H9 (cell line): Measurements from ENCODE around the gene PITPNB. TPM values are rescaled to one million over a fixed set of nuclear protein-coding genes. Genes with fewer than 3 reads are reported as not detected.

ENCODE experiments used
- DNase-seq: peaks from one replicate; pipeline ENCODE4 v3.0.0-alpha.2; 2017
- H2AFZ ChIP-seq: one replicate; pipeline ENCODE4 v1.6.1; 2013; ENCODE audit warnings: mild to moderate bottlenecking, low read length, control low read depth, moderate library complexity
- H2AK5ac ChIP-seq: 2 replicates; pipeline ENCODE4 v1.6.1; 2013; ENCODE audit warnings: low read length, control low read depth, mixed read lengths; ENCODE audit not compliant: insufficient read length
- H2BK120ac ChIP-seq: one replicate; pipeline ENCODE4 v1.6.1; 2013; ENCODE audit warnings: low read depth, mild to moderate bottlenecking, low read length, control low read depth, inconsistent platforms; ENCODE audit not compliant: poor library complexity, severe bottlenecking
- H2BK12ac ChIP-seq: 2 replicates; pipeline ENCODE4 v1.6.1; 2013; ENCODE audit warnings: low read length, control low read depth, mixed read lengths, low read depth; ENCODE audit not compliant: insufficient read length
- H2BK15ac ChIP-seq: 2 replicates; pipeline ENCODE4 v1.6.1; 2013; ENCODE audit warnings: low read depth, low read length, control low read depth
- H2BK20ac ChIP-seq: one replicate; pipeline ENCODE4 v1.6.1; 2013; ENCODE audit warnings: low read depth, mild to moderate bottlenecking, low read length, control low read depth, inconsistent platforms; ENCODE audit not compliant: poor library complexity, severe bottlenecking
- H2BK5ac ChIP-seq: 2 replicates; pipeline ENCODE4 v1.6.1; 2013; ENCODE audit warnings: low read length, control low read depth, mixed read lengths; ENCODE audit not compliant: insufficient read length
- H3K14ac ChIP-seq: 2 replicates; pipeline ENCODE4 v1.6.1; 2013; ENCODE audit warnings: low read length, control low read depth; ENCODE audit not compliant: insufficient read depth
- H3K18ac ChIP-seq: 2 replicates; pipeline ENCODE4 v1.6.1; 2013; ENCODE audit warnings: low read depth, mild to moderate bottlenecking, mixed read lengths, low read length, control low read depth; ENCODE audit not compliant: insufficient read length
- H3K23ac ChIP-seq: 2 replicates; pipeline ENCODE4 v1.6.1; 2013; ENCODE audit warnings: low read length, control low read depth, mixed read lengths, low read depth; ENCODE audit not compliant: insufficient read length
- H3K23me2 ChIP-seq: 2 replicates; pipeline ENCODE4 v1.6.1; 2013; ENCODE audit warnings: low read depth, mild to moderate bottlenecking, mixed read lengths, low read length, control low read depth; ENCODE audit not compliant: insufficient read length, poor library complexity, severe bottlenecking
- H3K27ac ChIP-seq: 2 replicates; pipeline ENCODE4 v1.5.1; 2013; ENCODE audit warnings: low read length, control low read depth, mixed read lengths, low read depth; ENCODE audit not compliant: insufficient read length
- H3K27me3 ChIP-seq: 2 replicates; pipeline ENCODE4 v1.6.1; 2013; ENCODE audit warnings: low read length, control low read depth, inconsistent platforms; ENCODE audit not compliant: insufficient read depth
- H3K4ac ChIP-seq: 2 replicates; pipeline ENCODE4 v1.6.1; 2013; ENCODE audit warnings: low read depth, mild to moderate bottlenecking, control low read depth, inconsistent platforms, low read length, moderate library complexity
- H3K4me1 ChIP-seq: 2 replicates; pipeline ENCODE4 v1.6.1; 2013; ENCODE audit warnings: low read length, control low read depth, inconsistent platforms; ENCODE audit not compliant: insufficient read depth
- H3K4me2 ChIP-seq: 2 replicates; pipeline ENCODE4 v1.6.1; 2013; ENCODE audit warnings: low read length, control low read depth, mixed read lengths; ENCODE audit not compliant: insufficient read length, insufficient read depth
- H3K56ac ChIP-seq: 2 replicates; pipeline ENCODE4 v1.6.1; 2013; ENCODE audit warnings: low read depth, mild to moderate bottlenecking, mixed read lengths, low read length, control low read depth; ENCODE audit not compliant: insufficient read length
- H3K79me1 ChIP-seq: 2 replicates; pipeline ENCODE4 v1.6.1; 2013; ENCODE audit warnings: low read depth, mild to moderate bottlenecking, moderate library complexity, low read length, control low read depth, inconsistent platforms; ENCODE audit not compliant: insufficient read depth, poor library complexity, severe bottlenecking
- H3K79me2 ChIP-seq: 2 replicates; pipeline ENCODE4 v1.6.1; 2013; ENCODE audit warnings: low read length, control low read depth, inconsistent platforms; ENCODE audit not compliant: insufficient read depth
- H3K9ac ChIP-seq: 2 replicates; pipeline ENCODE4 v1.6.1; 2013; ENCODE audit warnings: low read length, control low read depth, mixed read lengths; ENCODE audit not compliant: insufficient read length; ENCODE audit errors: extremely low read depth
- H3K9me3 ChIP-seq: one replicate; pipeline ENCODE4 v1.6.1; 2013; ENCODE audit warnings: low read depth, low read length, inconsistent platforms; ENCODE audit not compliant: control insufficient read depth
- H3T11ph ChIP-seq: one replicate; pipeline ENCODE4 v1.6.1; 2013; ENCODE audit warnings: mild to moderate bottlenecking, low read length, control low read depth, inconsistent platforms
- H4K20me1 ChIP-seq: one replicate; pipeline ENCODE4 v1.6.1; 2013; ENCODE audit not compliant: control insufficient read depth, insufficient read length, insufficient read depth
- H4K5ac ChIP-seq: 2 replicates; pipeline ENCODE4 v1.6.1; 2013; ENCODE audit warnings: low read depth, mild to moderate bottlenecking, mixed read lengths, low read length, control low read depth; ENCODE audit not compliant: insufficient read length
- H4K8ac ChIP-seq: replicated peaks from 2 replicates; pipeline ENCODE4 v1.6.1; 2013; ENCODE audit warnings: low read length, control low read depth, mixed read lengths, low read depth; ENCODE audit not compliant: insufficient read length
- H4K91ac ChIP-seq: 2 replicates; pipeline ENCODE4 v1.6.1; 2013; ENCODE audit warnings: low read depth, mild to moderate bottlenecking, moderate library complexity, mixed read lengths, low read length, control low read depth; ENCODE audit not compliant: insufficient read length
- H3K27ac Mint-ChIP-seq, 3 experiments: 2 replicates in 2 of 3; 3 replicates in 1 of 3; pipeline ENCODE4 v1.8.0; 2020 to 2021; ENCODE audit warnings: mixed read lengths in 3 of 3, mild to moderate bottlenecking in 1 of 3, moderate library complexity in 1 of 3
- H3K27me3 Mint-ChIP-seq: 2 replicates; pipeline ENCODE4 v1.8.0; 2021; ENCODE audit warnings: low read depth, mild to moderate bottlenecking, moderate library complexity, mixed read lengths
- H3K36me3 Mint-ChIP-seq, 3 experiments: 2 replicates in 2 of 3; 3 replicates in 1 of 3; pipeline ENCODE4 v1.8.0; 2020 to 2021; ENCODE audit warnings: low read depth in 3 of 3, mixed read lengths in 3 of 3; ENCODE audit not compliant: insufficient read depth in 1 of 3
- H3K4me1 Mint-ChIP-seq, 2 experiments: 2 replicates each; pipeline ENCODE4 v1.8.0; 2020; ENCODE audit warnings: mixed read lengths in 2 of 2
- H3K4me3 Mint-ChIP-seq, 2 experiments: 2 replicates in 1 of 2; 3 replicates in 1 of 2; pipeline ENCODE4 v1.8.0; 2020 to 2021; ENCODE audit warnings: mild to moderate bottlenecking in 2 of 2, mixed read lengths in 2 of 2, moderate library complexity in 1 of 2
- H3K9me3 Mint-ChIP-seq, 2 experiments: 2 replicates in 1 of 2; 3 replicates in 1 of 2; pipeline ENCODE4 v1.8.0; 2020; ENCODE audit warnings: mild to moderate bottlenecking in 2 of 2, mixed read lengths in 2 of 2, moderate library complexity in 1 of 2
- WGBS: extraction: QIAGEN DNeasy Blood & Tissue Kit; methylation state at CpG from one replicate; pipeline ENCODE4 v1.1.7; 2013; ENCODE audit warnings: missing lambda C conversion rate, low lambda C conversion rate, mixed read lengths; ENCODE audit not compliant: insufficient read length; ENCODE audit errors: extremely low coverage; 5-methylcytosine and 5-hydroxymethylcytosine counted together
- total RNA-seq: library from RNA; stranded (reverse); gene quantifications from 2 replicates; pipeline ENCODE4 v1.2.1, GENCODE V29; 2021
- TF ChIP-seq, protein P1 (sequence below): fragments of 200-600 bp; sonication (generic); conservative IDR thresholded peaks from 3 replicates; pipeline ENCODE4 v1.8.0; 2021; ENCODE audit warnings: antibody characterized with exemption, mild to moderate bottlenecking

The PITPNB gene
- total RNA-seq, 1 experiment from 2014 or later, result 106 TPM

DNA sequence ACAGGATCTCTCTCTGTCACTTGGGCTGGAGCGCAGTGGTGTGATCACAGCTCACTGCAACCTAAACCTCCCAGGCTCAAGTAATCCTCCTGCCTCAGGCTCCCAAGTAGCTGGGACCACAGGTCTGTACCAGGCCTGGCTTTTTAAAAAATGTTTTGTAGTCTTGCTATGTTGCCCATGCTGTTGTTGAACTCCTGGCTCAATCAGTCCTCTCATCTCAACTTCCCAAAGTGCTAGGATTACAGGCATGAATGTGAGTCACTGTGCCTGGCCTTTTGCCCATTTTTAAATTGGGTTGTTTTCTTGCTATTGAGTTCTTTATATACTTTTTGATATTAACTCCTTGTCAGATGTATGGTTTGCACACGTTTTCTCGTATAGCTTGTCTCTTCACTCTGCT, 33.0 kb upstream of the PITPNB start:
- H4K5ac ChIP-seq, result no peak overlapping the region
- H3K27ac ChIP-seq, result no peak overlapping the region
- Mint-ChIP-seq H3K27me3 (no peaks in the 10 kb centered on the region), H3K4me1 (no peaks in the 10 kb centered on the region), H3K27ac (no peak overlapping the region), H3K9me3 (peaks cover 0 to 4% of the 10 kb centered on the region in 2 experiments; a peak in 2 of 5 replicates), H3K36me3 (peaks cover 0 to 4% (median 1%) of the 10 kb centered on the region in 3 experiments; a peak in 2 of 7 replicates), H3K4me3 (no peak overlapping the region)
- no peak overlapping the region for H3K56ac ChIP-seq
- no peaks in the 10 kb centered on the region for H3K27me3 ChIP-seq
- H2BK120ac ChIP-seq, result no peak overlapping the region
- no peaks in the 10 kb centered on the region for H3K79me2 ChIP-seq
- H2AK5ac ChIP-seq, result no peak overlapping the region
- TF ChIP-seq, protein P1, sequence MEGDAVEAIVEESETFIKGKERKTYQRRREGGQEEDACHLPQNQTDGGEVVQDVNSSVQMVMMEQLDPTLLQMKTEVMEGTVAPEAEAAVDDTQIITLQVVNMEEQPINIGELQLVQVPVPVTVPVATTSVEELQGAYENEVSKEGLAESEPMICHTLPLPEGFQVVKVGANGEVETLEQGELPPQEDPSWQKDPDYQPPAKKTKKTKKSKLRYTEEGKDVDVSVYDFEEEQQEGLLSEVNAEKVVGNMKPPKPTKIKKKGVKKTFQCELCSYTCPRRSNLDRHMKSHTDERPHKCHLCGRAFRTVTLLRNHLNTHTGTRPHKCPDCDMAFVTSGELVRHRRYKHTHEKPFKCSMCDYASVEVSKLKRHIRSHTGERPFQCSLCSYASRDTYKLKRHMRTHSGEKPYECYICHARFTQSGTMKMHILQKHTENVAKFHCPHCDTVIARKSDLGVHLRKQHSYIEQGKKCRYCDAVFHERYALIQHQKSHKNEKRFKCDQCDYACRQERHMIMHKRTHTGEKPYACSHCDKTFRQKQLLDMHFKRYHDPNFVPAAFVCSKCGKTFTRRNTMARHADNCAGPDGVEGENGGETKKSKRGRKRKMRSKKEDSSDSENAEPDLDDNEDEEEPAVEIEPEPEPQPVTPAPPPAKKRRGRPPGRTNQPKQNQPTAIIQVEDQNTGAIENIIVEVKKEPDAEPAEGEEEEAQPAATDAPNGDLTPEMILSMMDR, result no peak
- no peak overlapping the region for H3K4ac ChIP-seq
- H3K9me3 ChIP-seq, result no peaks in the 10 kb centered on the region
- WGBS, result no CpG with 5 or more reads among the region's 3 CpGs
- H2BK5ac ChIP-seq, result no peak overlapping the region
- no peaks in the 10 kb centered on the region for H3K79me1 ChIP-seq
- no peak overlapping the region for H2AFZ ChIP-seq
- H2BK15ac ChIP-seq, result no peak overlapping the region
- no peak overlapping the region for H3K23ac ChIP-seq
- no peak overlapping the region for H4K8ac ChIP-seq
- H4K20me1 ChIP-seq, result no peaks in the 10 kb centered on the region
- no peak overlapping the region for H2BK12ac ChIP-seq
- DNase-seq, result no peak
- no peak overlapping the region for H3K9ac ChIP-seq
- no peak overlapping the region for H3K18ac ChIP-seq
- H3K4me2 ChIP-seq, result no peak overlapping the region
- H3K4me1 ChIP-seq, result no peaks in the 10 kb centered on the region
- H4K91ac ChIP-seq, result no peak overlapping the region
- H3T11ph ChIP-seq, result no peak overlapping the region
- no peak overlapping the region for H2BK20ac ChIP-seq
- no peak overlapping the region for H3K14ac ChIP-seq
- no peaks in the 10 kb centered on the region for H3K23me2 ChIP-seq
